Superior temporal gyrus (tissue), 1 donor: Measurements from ENCODE around the gene TANK.
"Not testable (repeated sequence)": the region's sequence is repeated elsewhere in the genome, so short reads cannot be mapped to it uniquely, and the experiment has no call there.

Source experiments
- DNase-seq: peaks from one replicate; pipeline ENCODE4 v3.0.0-alpha.2; 2016; ENCODE audit errors: extremely low spot score

The TANK gene, protein sequence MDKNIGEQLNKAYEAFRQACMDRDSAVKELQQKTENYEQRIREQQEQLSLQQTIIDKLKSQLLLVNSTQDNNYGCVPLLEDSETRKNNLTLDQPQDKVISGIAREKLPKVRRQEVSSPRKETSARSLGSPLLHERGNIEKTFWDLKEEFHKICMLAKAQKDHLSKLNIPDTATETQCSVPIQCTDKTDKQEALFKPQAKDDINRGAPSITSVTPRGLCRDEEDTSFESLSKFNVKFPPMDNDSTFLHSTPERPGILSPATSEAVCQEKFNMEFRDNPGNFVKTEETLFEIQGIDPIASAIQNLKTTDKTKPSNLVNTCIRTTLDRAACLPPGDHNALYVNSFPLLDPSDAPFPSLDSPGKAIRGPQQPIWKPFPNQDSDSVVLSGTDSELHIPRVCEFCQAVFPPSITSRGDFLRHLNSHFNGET

DNA sequence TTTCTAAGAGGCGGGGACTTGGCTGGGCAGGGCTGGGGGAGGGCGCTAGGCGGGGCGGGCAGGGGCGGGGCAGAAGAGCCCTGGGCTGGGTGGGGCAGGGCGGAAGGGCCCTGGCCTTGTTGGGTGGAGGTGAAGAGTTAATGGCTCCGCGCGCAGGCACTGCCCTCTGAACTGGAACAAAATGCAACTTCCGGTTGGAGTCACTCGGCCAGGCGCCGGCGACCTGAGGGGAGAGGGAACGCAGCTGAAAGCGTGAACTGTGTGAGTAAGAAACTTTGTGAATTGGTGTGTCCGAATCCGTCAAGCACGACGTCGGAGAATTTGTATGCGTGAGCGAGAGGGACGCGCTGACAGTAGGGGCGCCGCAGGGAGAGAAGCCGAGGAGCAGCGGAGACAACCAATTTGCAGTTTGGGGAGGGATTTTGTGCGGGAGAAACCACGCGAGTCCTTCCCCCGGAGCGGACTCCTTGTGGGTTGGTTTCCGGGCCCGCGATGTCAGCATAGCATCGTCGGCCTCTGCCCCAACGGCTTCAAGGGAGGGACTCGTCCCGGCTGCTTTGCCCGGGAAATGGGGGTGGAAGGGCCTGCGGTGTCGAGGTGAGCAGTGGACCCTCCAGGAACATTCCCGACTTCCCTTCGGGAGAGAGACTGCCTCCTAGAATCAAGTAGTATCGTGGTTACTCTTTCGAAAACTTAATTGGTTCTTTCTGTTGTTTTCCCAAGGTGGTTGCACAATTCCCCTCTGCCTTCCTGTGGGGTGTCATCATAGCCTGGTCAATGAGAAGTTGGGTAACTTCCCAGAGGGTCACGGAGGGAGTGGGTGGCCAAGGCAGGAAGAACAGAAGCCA, at the start of gene TANK:
Gene TANK, plus strand, starts transcription at position 203 of the 848 bp plus-strand sequence. CDS start 19,235 bp downstream, outside the sequence.
- DNase-seq, result peak; percentile 90

DNA sequence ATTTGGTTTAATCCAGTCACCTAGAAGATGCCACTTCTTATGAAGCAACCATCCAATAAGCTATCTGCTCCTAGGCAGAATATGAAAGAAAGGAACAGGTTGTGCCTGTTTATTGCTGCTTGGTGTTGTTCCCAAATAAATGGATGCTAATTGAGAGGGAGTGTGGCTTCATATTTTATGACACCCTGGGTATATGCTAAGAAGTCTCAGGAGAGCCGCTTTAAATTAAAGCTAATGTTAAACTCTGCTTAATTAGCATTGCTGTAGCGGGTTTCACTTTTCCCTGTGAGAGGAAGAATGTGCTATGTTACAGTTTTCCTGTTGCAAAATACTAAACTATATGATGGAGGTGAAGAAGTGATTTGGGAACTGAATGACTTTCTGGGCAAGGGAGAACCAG, 48.7 kb upstream of the TANK start:
- DNase-seq, result no peak

DNA sequence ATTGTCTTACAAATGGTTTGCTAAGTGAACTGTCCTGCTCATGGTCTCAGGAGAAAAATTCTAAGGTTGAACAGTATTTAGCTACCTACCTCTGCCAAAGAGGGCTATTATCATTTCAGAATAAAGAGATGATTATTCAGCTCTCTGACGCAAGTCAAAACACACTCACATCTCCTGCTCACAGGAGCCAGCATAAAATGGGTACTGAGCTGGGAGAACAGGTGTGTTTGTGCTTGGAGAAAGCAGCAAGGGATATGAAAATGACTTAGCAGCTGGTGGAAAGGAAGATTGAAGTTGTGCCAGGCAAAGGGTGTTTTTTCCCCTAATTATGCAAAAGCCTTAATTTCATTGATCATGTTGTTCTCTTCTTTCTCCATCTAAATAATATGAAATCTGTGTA, 47.3 kb upstream of the TANK start:
- DNase-seq, result no peak

DNA sequence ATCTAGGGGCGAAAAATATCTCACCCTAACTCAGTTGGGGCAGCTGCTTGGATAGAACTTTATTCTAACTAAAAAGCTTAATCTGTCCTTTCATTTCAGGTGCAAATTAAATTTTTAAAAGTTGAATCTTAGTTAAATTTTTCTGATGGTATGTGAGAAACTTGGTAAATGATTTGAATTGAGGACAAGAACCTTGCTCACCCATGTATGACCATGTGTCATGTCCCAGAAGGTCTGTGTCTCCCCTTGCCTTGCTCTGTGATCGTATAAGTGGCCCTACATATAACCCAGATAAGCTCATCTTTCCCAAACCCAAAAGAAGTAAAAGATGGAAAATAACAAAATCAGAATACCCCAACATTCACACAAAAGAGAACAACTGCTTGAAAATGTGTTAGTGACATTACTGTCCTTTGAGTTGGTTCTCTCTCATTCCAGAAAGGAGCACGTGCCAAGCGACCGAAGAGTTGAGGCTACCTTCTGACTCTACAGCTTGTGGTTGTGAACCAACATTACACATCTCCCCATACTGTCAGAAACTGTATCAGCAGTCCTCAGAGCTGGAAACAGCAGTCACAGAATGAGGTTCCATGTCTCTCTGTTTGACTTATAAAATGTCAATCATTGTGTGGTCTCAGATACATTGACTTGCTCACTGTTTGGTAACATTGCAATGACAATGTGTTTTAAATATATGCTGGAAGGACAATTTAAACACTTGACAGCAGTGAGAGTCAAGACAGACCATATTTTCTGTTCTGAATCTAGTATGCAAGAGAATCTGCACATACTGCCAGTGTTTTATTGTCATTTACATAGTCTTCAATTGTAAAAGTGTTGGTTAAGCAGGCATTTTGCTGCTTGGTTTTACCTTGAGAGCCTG, 46.3 kb upstream of the TANK start:
- DNase-seq, result no peak

DNA sequence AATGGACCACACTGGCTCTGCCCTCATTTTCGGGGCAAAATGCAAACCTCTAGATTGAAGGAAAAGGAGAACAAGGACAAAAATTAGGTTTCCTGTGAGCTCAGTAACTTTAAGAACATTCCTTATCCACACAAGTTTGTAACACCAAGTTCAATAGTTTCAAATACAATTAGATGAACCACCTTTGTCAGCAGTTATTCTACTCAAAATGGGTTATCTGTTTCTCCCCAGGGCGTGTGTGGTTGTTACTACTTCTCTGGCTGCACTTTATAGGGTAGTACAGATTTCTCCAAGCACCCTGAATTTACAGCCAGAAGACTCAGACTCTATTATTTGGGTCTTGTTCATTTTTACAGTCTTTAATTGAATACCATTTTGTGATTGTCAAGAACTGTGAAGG, 45.0 kb upstream of the TANK start:
- DNase-seq, result no peak

DNA sequence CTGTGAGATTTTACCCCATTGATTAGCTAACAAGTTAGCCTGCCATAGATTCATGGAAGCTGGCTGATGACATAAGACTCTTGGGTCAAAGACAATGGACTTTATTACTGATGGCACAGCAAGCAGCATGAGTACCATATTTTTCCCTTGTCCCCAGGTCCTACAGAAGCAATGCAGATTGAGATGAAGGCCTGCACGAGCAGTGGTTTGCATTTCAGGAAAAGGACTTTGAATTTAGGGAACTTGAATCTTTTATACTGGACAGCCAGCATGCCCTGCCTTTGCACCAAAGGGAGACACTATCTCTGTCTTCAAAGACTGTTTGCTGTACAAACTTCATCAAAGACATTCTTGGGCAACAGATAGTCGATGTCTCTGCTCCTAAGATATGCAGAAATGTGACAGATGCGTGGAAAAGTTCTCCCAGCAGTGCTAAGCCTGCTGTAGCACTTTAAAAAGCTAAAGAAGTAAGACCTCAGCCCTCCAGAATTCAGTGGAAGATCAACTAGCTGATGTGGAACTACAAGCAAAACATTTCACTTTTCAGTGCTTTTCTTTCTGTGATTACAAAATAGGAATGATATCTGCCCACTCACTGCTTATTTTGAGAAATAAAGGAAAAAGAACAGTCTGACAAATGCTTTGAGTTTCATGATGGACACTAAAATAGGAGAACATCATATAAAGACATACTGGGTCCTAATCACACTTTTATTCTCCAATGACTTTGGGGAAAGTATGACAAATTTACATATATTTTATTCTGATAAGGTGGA, 44.4 kb upstream of the TANK start:
- DNase-seq, result no peak

DNA sequence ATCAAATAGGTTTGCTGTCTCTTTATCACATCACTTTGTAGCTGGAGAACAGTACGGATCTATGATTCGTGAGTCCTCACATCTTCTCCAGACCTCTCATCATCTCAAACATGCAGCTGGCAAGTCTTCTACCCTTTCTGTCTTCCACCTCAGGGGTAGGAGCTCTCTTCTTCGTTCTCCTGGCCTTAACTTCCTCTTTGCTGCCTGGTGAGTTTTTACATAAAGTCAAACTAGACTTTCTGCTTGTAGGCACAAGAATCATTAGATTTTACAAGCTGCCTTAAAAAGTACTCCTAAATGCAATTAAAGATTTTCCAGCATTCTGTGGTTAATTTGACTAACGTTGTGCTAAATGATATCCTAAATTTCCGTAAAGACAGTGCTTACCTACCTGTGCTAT, 43.7 kb upstream of the TANK start:
- no peak for DNase-seq

DNA sequence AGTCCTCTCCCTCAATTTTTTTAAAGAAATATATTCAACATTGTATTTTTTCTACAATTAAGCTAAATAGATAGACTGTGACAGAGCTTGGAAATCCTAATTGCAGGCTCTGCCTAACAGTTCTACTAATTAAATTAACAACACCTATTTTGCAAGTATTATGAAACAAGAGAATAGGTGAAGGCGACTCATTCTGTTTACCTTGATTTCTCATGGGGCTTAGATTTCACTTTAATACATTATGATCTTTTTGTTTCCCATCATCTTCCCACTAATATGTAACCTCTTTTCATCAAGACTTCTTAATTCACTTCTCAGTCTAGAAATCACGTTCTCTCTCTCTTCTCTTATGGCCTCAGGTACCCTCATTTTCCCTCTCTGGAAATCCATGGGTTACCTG, 42.7 kb upstream of the TANK start:
- no peak for DNase-seq

DNA sequence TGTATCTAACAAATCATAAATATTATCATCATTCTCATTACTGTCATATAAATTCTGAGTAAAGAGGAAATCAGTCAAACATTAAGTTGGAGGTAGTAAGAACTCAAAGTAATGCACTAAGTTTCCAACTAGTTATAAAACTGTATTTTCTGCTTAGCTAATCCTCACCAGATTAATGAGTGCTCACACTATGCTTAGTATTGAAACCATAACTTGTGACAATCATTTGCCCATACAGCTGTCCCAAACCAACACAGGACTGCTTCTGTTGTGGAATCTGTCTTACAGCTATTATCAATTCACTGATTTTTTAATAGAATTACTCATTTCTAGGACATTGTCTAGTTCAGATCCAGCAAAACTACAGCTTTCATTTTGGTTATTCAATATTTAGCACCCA, 41.5 kb upstream of the TANK start:
- no peak for DNase-seq

DNA sequence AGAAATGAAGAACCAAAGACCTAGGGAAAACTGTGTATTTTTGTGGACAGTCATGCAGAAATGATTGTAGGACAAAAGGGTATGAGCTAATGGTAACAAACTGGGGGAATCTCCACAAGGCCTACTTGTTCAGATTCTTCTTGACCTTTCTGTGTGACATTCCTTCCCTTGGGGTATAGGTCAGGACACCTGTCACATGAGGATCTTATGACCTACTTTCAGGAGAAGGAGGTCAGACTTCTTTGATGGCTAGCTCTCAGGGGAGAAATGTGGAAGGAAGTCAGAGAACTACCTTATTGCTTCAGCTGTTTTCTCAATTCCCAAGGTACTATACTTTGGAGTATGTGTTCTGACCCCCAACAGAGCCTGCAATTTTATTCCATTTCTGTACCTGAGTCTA, 40.7 kb upstream of the TANK start:
- no peak for DNase-seq

DNA sequence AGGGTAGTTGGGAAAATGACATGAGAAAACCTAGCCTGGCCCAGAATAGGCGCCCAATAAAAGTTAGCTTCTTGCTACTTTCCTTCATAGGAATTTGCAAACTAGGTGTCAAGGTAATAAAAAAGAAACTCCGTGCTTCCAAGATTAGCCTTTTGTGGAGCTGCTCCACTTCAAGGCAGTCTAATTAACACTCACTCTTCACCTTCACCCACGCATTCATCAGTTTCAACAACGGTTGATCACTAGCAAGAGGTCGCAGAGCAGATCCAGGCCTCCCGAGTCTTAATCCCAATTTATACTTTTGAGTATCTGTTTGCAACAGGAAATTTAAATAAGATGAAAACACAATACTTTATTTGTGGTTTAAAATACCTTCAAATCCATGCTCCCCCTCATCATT, 39.5 kb upstream of the TANK start:
- DNase-seq, result no peak

DNA sequence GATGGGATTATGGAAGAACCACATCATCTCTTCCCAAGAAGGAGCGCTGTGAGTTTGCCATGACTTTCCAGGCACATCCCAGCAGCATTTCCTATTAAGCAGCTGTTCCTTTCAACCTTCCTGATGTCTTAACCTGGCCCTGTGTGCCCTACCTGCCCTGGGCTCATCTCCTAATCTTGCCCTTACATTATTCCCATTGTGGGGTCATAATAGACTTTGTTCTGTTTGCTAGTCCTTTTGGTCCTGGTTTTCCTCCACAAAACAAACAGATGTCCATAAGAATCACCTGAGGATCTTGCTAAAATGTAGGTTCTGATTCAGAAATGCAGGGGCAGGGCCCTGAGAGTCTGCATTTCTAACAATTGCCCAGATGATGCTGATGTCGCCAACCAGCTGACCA, 38.6 kb upstream of the TANK start:
- no peak for DNase-seq

DNA sequence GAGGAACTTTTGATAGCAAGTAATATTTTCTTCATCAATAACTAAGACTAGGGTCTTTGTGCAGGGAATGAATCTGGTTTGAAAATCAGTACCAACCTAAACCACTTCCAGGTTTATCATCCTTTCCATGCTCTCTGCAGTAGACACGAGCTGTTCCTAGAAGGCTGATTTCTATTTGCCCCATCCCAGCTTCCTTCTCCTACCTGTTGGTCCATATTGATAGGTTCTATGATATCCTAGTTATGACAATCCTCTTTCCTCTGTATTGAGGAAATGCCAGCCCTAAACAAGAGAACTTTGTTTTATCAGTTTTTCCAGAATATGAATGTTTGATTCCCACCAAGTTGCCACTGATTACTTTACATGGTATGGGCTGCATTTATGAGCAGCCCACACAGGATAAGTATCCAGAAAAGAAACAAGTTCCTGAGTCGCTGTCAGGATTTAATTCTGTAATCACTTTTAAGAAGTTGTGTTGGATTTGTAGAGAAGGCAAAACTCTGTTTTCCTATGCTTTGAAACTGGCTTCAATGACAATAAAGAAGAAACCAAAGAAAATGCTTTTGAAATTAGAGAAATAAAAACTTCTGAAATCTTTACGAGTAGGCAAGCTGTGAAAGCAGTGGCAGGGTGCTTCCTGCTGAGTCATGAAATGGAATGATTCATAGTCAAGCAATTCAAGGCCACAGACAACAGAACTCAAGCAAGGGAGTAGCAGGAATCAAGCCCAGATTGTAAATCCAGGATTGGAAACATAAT, 37.3 kb upstream of the TANK start:
- peak; percentile 75 for DNase-seq

DNA sequence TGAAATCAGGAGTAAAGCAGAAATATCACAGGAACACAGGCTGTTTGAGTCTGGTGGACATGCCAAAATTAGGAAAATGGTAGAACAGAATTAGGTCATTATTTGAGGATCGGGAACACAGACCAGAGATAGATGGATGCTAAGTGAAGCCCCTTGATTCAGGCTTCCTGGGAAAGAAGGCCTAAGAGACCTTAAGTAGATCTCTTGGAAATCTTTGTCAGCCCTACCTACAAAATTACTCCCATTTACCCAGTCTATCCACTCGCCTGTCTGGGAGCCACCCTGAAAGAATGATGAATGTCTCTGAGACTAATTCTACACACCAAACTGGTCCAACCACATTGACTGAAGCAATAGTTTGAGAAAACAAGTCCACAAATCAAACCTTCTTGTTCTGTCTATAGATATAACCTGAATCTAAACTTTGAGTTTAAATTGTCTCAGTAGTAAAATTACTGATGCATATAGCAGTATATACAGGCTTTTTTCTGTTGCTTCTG, 36.6 kb upstream of the TANK start:
- no peak for DNase-seq

DNA sequence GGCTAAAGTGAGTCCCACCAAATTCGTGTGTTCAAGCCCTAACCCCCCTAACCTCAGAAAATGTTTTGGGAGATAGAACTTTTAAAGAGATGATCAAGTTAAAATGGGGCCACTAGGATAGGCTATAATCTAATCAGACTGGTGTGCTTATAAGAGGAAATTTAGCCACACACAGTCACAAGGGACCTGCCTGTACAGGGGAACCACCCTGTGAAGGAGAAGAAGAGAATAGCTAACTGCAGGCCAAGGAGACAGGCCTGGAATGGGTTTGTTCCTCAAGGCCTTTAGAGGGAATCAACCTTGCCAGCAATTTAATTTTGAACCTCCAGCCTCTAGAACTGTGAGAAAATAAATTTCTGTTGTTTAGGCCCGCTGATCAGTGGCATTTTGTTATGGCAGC, 36.0 kb upstream of the TANK start:
- no peak for DNase-seq

DNA sequence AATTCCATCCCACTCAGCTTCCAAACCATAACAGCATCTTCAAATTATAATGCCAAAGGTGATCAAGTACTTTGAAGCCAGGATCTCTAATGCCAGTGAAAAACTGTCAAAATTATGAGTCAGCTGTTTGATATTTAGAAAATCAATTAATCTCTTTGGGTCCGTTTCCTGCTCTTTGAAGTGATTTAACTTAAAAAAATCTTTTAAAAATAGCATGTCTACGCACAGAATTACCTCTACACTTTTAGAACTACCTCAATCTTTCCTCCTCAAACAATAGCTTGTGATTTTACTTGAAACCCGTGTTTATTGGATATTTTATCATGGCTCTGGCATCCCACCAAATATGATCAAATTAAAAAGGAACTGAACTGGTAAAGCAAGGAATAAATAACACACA, 31.3 kb upstream of the TANK start:
- no peak for DNase-seq

DNA sequence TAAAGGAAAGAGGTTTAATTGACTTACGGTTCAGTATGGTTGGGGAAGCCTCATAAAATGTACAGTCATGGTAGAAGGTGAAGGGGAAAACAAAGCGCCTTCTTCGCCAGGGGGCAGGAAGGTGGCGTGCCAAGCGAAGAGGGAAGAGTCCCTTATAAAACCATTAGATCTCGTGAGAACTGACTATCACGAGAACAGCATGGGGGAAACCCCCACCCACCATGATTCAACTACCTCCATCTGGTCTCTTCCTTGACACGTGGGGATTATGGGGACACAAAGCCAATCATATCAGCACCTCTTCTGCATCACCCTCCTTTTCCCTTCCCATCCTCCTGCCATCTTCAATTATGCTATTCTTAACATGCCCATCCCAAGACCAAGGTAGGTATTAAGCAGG, 29.9 kb upstream of the TANK start:
- DNase-seq, result no peak

DNA sequence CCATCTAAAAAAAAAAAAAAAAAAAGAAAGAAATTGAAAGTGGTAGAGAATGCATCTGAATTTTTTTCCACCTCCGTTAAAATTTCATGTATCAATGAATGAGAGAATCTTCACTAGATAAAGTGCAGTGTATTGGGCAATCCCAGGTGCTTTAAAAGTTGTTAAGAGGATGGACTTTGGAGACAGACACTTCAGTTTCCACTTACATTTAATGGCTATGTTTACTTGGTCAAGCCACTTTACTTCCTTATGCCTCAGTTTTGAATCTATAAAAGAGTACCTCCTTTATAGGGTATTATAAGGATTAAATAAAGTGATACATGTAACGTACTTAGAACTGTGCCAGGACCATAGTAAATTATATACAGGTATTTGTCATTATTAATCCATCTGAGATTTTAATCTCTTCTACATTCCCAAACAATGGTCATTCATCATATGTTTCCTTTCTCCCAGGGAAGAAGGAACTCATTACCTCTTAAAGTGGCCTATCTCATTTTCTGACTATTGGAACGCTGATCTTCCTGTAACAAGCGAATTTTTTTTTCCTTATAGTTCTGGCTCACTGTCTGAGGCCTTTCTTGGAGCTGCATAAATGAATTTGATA, 29.1 kb upstream of the TANK start:
- DNase-seq, result no peak

DNA sequence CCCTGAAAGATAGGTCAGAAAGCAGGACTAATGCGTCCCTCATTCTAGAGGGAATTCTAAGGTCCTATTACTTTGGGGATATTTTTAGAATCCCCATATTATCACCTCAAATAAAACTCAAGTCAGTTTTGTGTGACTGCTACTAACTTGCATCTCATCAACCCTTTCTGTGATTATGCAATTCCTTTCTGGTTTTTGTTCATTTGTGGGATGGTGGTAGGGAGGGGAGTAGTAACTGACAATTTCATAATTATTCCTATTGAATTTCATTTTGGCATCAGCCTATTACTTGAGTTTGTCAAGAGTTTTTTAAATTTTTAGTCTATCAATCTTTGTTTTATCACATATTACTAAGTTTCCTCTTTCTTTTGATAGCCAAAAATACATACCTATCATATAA, 28.4 kb upstream of the TANK start:
- DNase-seq, result no peak

DNA sequence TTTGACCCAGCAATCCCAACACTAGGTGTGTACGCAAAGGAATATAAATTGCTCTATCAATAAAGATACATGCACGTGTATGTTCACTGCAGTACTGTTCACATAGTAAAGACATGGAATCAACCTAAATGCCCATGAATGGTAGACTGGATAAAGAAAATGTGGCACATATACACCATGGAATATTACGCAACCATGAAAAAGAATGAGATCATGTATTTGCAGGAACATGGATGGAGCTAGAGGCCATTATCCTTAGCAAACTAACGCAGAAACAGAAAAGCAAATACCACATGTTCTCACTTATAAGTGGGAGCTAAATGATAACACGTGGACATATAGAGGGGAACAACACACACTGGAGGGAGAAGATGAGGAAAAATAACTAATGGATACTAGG, 27.8 kb upstream of the TANK start:
- not testable (repeated sequence) for DNase-seq
